HCT116 (cell line): Measurements from ENCODE around the gene ELAVL1. TPM values are rescaled to one million over a fixed set of nuclear protein-coding genes. Genes with fewer than 3 reads are reported as not detected.

Source experiments
- ATAC-seq: fragments of 200-7000 bp; cut with Tn5 transposase; 2 replicates; pipeline ENCODE4 v1.9.1; 2020; ENCODE audit warnings: mild to moderate bottlenecking, moderate library complexity
- BruUV-seq: library from RNA; stranded (reverse); fragments of 400-500 nt; replicated peaks from 2 replicates; lab custom pipeline; 2021; lab: Mats Ljungman, UMichigan
- CTCF ChIA-PET: fragments of 300-600 bp; sonication (Branson Sonifier 250); formaldehyde crosslinking; loops from one replicate; lab custom pipeline; 2021; ENCODE audit warnings: antibody characterized with exemption; lab: Charles Lee
- POLR2A ChIA-PET: fragments of 300-600, 350-600 bp; sonication (Branson Sonifier 250); formaldehyde crosslinking; loops from one replicate; lab custom pipeline; 2021; ENCODE audit warnings: antibody characterized with exemption; lab: Charles Lee
- RAD21 ChIA-PET, 2 experiments: fragments of 300-600 bp; sonication (Branson Sonifier 250); formaldehyde crosslinking; loops; one replicate each; lab custom pipeline; 2023; ENCODE audit warnings: low total read pairs in 2 of 2; ENCODE audit not compliant: uncharacterized antibody in 2 of 2, unreplicated experiment in 2 of 2, low non-redundant PET in 1 of 2; lab: Charles Lee
- DNase-seq: peaks from one replicate; pipeline ENCODE4 v3.0.0-alpha.2; 2010; ENCODE audit warnings: low read depth, low spot score
- H2AFZ ChIP-seq: fragments of 200-600 bp; shearing (Covaris generic), sonication (generic); 2 replicates; pipeline ENCODE4 v1.6.1; 2017; ENCODE audit warnings: low read depth, mixed run types, mixed read lengths, antibody characterized with exemption, low read length; ENCODE audit not compliant: poor library complexity, severe bottlenecking
- H3K27ac ChIP-seq: 2 replicates; pipeline ENCODE4 v1.5.1; 2012; ENCODE audit warnings: low read depth, low read length
- H3K27me3 ChIP-seq: fragments of 200-600 bp; sonication (generic); 2 replicates; pipeline ENCODE4 v1.6.1; 2016; ENCODE audit warnings: mixed run types, low read length, mixed read lengths; ENCODE audit not compliant: insufficient read depth
- H3K36me3 ChIP-seq, 2 experiments: fragments of 200-500 bp in 1 of 2; fragments of 200-600 bp in 1 of 2; sonication (Bioruptor generic) in 1 of 2; sonication (generic) in 1 of 2; 2 replicates each; pipeline versions ENCODE4 v1.5.1 to v1.6.1; 2014 to 2016; ENCODE audit warnings: low read length in 2 of 2, inconsistent platforms in 1 of 2, mixed read lengths in 1 of 2, mixed run types in 1 of 2; ENCODE audit not compliant: insufficient read depth in 2 of 2, control insufficient read depth in 1 of 2
- H3K4me1 ChIP-seq, 2 experiments: fragments of 200-600 bp in 1 of 2; sonication (generic) in 1 of 2; 2 replicates each; pipeline versions ENCODE4 v1.5.1 to v1.6.1; 2012 to 2017; ENCODE audit warnings: low read length in 2 of 2, inconsistent platforms in 1 of 2, mild to moderate bottlenecking in 1 of 2, mixed read lengths in 1 of 2, mixed run types in 1 of 2, moderate library complexity in 1 of 2; ENCODE audit not compliant: insufficient read depth in 2 of 2, control insufficient read depth in 1 of 2
- H3K4me2 ChIP-seq: fragments of 200-600 bp; sonication (generic); 2 replicates; pipeline ENCODE4 v1.6.1; 2017; ENCODE audit warnings: mixed run types, low read length, mixed read lengths
- H3K4me3 ChIP-seq, 2 experiments: fragments of 200-600 bp in 1 of 2; sonication (generic) in 1 of 2; replicated peaks in 1 of 2; 2 replicates each; pipeline ENCODE4 v1.5.1; 2011 to 2016; ENCODE audit warnings: low read length in 2 of 2, control low read depth in 1 of 2, low read depth in 1 of 2, mild to moderate bottlenecking in 1 of 2, mixed read lengths in 1 of 2, mixed run types in 1 of 2
- H3K79me2 ChIP-seq: fragments of 200-600 bp; sonication (generic); 2 replicates; pipeline ENCODE4 v1.6.1; 2017; ENCODE audit warnings: mild to moderate bottlenecking, mixed run types, low read length, moderate library complexity, mixed read lengths; ENCODE audit not compliant: insufficient read depth
- H3K9ac ChIP-seq: fragments of 200-600 bp; sonication (generic); 2 replicates; pipeline ENCODE4 v1.6.1; 2016; ENCODE audit warnings: low read length, mixed read lengths
- H3K9me2 ChIP-seq: fragments of 200-600 bp; sonication (generic), shearing (Covaris generic); 2 replicates; pipeline ENCODE4 v1.6.1; 2017; ENCODE audit warnings: mixed run types, mild to moderate bottlenecking, moderate library complexity; ENCODE audit not compliant: insufficient read depth
- H3K9me3 ChIP-seq, 2 experiments: fragments of 200-500 bp in 1 of 2; fragments of 200-600 bp in 1 of 2; sonication (Bioruptor generic) in 1 of 2; sonication (generic) in 1 of 2; 2 replicates each; pipeline ENCODE4 v1.6.1; 2014 to 2017; ENCODE audit warnings: low read length in 2 of 2, mixed read lengths in 2 of 2, inconsistent platforms in 1 of 2, low read depth in 1 of 2, mild to moderate bottlenecking in 1 of 2, mixed run types in 1 of 2, moderate library complexity in 1 of 2; ENCODE audit not compliant: control insufficient read depth in 1 of 2, insufficient read depth in 1 of 2
- H4K20me1 ChIP-seq: fragments of 200-600 bp; sonication (generic), shearing (Covaris generic); 2 replicates; pipeline ENCODE4 v1.6.1; 2017; ENCODE audit warnings: mixed run types, mild to moderate bottlenecking, moderate library complexity; ENCODE audit not compliant: insufficient read depth
- ATF3 ChIP-seq: IDR thresholded peaks from 2 replicates; pipeline ENCODE4 v1.6.1; 2012
- CBX3 ChIP-seq: IDR thresholded peaks from 2 replicates; pipeline ENCODE4 v1.6.1; 2012; ENCODE audit warnings: low read depth
- CEBPB ChIP-seq: IDR thresholded peaks from 2 replicates; pipeline ENCODE4 v1.6.1; 2012; ENCODE audit warnings: low read depth
- ELF1 ChIP-seq: IDR thresholded peaks from 2 replicates; pipeline ENCODE4 v1.6.1; 2012; ENCODE audit warnings: low read depth, borderline replicate concordance
- EZH2 ChIP-seq: fragments of 200-600 bp; sonication (generic); IDR thresholded peaks from 2 replicates; pipeline ENCODE4 v1.6.1; 2017; ENCODE audit warnings: antibody characterized with exemption, mixed run types
- FOSL1 ChIP-seq: IDR thresholded peaks from 2 replicates; pipeline ENCODE4 v1.6.1; 2012; ENCODE audit warnings: low read depth
- JUND ChIP-seq: IDR thresholded peaks from 2 replicates; pipeline ENCODE4 v1.6.1; 2012
- MAX ChIP-seq: IDR thresholded peaks from 2 replicates; pipeline ENCODE4 v1.6.1; 2012
- POLR2AphosphoS5 ChIP-seq: IDR thresholded peaks from 2 replicates; pipeline ENCODE4 v1.6.1; 2011; ENCODE audit warnings: mild to moderate bottlenecking, low read depth, low read length, moderate library complexity
- RAD21 ChIP-seq: IDR thresholded peaks from 2 replicates; pipeline ENCODE4 v1.6.1; 2012; ENCODE audit warnings: low read depth, mild to moderate bottlenecking
- SRF ChIP-seq: IDR thresholded peaks from 2 replicates; pipeline ENCODE4 v1.6.1; 2012; ENCODE audit warnings: low read depth
- TCF7L2 ChIP-seq: IDR thresholded peaks from 2 replicates; pipeline ENCODE4 v1.7.0; 2011; ENCODE audit warnings: borderline replicate concordance, inconsistent platforms; ENCODE audit not compliant: insufficient read depth, insufficient read length; ENCODE audit errors: extremely low read depth
- ZFX ChIP-seq: fragments of 450-650 bp; IDR thresholded peaks from 2 replicates; pipeline ENCODE4 v1.6.1; 2017
- ZNF274 ChIP-seq: fragments of 200-500 bp; sonication (Bioruptor generic); IDR thresholded peaks from 2 replicates; pipeline ENCODE4 v1.6.1; 2014; ENCODE audit warnings: mild to moderate bottlenecking, low read depth, low read length, inconsistent platforms
- intact Hi-C: fragments of 100-400 bp; cut with micrococcal nuclease; formaldehyde crosslinking; loops from 2 replicates; pipeline ENCODE4 v1.10.0; 2022
- total RNA-seq: library from RNA; stranded (reverse); gene quantifications from one replicate; pipeline ENCODE4 v1.2.1, GENCODE V29; 2021; ENCODE audit not compliant: unreplicated experiment
- TF ChIP-seq, protein P1 (sequence below), 3 experiments: fragments of 200-600 bp in 1 of 3; sonication (generic) in 1 of 3; IDR thresholded peaks in 2 of 3; conservative IDR thresholded peaks in 1 of 3; 2 replicates each; pipeline ENCODE4 v1.5.1; 2012 to 2017; ENCODE audit warnings: low read depth in 2 of 3, low read length in 2 of 3, antibody characterized with exemption in 1 of 3, borderline replicate concordance in 1 of 3, control low read depth in 1 of 3, mild to moderate bottlenecking in 1 of 3, mixed read lengths in 1 of 3, mixed run types in 1 of 3, moderate library complexity in 1 of 3; ENCODE audit not compliant: insufficient read depth in 1 of 3

The ELAVL1 gene
- total RNA-seq, 1 experiment from 2014 or later: 134 TPM

GRCh38 chr19:7973883-7974282 is 31.6 kb downstream of the ELAVL1 start:
- Histone ChIP-seq H3K9me2 (no peaks in the 10 kb centered on the region), H3K9me3 (no peaks in the 10 kb centered on the region), H3K4me2 (no peak overlapping the region), H3K36me3 (peaks cover 29 to 40% of the 10 kb centered on the region in 2 experiments; a peak in 3 of 4 replicates), H3K4me1 (no peaks in the 10 kb centered on the region), H3K27me3 (no peaks in the 10 kb centered on the region), H3K79me2 (peaks cover 44% of the 10 kb centered on the region; the same call in 1 of the 2 replicates), H2AFZ (no peak overlapping the region), H3K4me3 (no peak overlapping the region), H3K9ac (no peak overlapping the region), H3K27ac (no peak overlapping the region), H4K20me1 (no peaks in the 10 kb centered on the region)
- intact Hi-C loops: no loop called here
- RAD21 ChIA-PET: no interaction called here
- DNase-seq (no peak), ATAC-seq (no peak)
- TF ChIP-seq ZFX: no peak
- no peak for TF ChIP-seq POLR2AphosphoS5
- no peak for TF ChIP-seq JUND
- TF ChIP-seq ATF3: no peak
- no peak for TF ChIP-seq CBX3
- no peak for TF ChIP-seq EZH2
- no peak for TF ChIP-seq TCF7L2
- no peak for TF ChIP-seq RAD21
- TF ChIP-seq SRF: no peak
- no peak for TF ChIP-seq ZNF274
- TF ChIP-seq, protein P1, sequence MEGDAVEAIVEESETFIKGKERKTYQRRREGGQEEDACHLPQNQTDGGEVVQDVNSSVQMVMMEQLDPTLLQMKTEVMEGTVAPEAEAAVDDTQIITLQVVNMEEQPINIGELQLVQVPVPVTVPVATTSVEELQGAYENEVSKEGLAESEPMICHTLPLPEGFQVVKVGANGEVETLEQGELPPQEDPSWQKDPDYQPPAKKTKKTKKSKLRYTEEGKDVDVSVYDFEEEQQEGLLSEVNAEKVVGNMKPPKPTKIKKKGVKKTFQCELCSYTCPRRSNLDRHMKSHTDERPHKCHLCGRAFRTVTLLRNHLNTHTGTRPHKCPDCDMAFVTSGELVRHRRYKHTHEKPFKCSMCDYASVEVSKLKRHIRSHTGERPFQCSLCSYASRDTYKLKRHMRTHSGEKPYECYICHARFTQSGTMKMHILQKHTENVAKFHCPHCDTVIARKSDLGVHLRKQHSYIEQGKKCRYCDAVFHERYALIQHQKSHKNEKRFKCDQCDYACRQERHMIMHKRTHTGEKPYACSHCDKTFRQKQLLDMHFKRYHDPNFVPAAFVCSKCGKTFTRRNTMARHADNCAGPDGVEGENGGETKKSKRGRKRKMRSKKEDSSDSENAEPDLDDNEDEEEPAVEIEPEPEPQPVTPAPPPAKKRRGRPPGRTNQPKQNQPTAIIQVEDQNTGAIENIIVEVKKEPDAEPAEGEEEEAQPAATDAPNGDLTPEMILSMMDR (IDR thresholded peaks at IDR 0.05 in 2 of 3, conservative IDR thresholded peaks at IDR 0.05 in 1 of 3; ENCODE audit: borderline replicate concordance in 1 of 3, insufficient read depth in 1 of 3, low read depth in 2 of 3, low read length in 2 of 3): no peak
- no peak for TF ChIP-seq FOSL1
- TF ChIP-seq ELF1: no peak
- TF ChIP-seq CEBPB: no peak
- no peak for TF ChIP-seq MAX
- no TSS peak for BruUV-seq
- CTCF ChIA-PET: no interaction called here
- POLR2A ChIA-PET: no interaction called here
